GM13977 (cell line): Measurements from ENCODE around the gene NEURL4.

ENCODE experiments used
- DNase-seq: peaks from one replicate; pipeline ENCODE4 v3.0.0; 2012; ENCODE audit warnings: low spot score
- in situ Hi-C: fragments of 300-500 bp; cut with MboI; formaldehyde crosslinking; loops from one replicate; pipeline ENCODE4 v1.12.0; 2022; ENCODE audit warnings: low sequenced_read_pairs, low pct_unique_long_range_greater_than_20kb, mixed read lengths, inconsistent platforms; ENCODE audit not compliant: unreplicated experiment
- TF ChIP-seq, protein P1 (sequence below): IDR thresholded peaks from 2 replicates; pipeline ENCODE4 v1.5.1; 2012; ENCODE audit warnings: mild to moderate bottlenecking, control low read depth; ENCODE audit not compliant: insufficient read depth; ENCODE audit errors: extremely low read depth, missing control alignments

The NEURL4 gene

DNA sequence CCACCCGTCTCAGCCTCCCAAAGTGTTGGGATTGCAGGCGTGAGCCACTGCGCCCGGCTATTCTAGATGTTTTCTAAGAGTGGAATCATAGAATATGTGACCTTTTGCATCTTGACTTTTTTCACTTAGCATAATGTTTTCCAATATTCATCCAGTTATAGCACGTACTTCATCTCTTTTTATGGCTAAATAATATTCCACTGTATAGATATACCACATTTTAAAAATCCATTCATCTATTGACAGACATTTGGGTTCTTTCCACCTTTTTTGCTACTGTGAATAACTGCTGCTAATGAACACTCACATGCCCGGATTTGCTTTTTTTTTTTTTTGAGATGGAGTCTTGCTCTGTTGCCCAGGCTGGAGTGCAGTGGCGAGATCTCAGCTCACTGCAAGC lies 25.0 kb downstream of the NEURL4 start:
- TF ChIP-seq, protein P1, sequence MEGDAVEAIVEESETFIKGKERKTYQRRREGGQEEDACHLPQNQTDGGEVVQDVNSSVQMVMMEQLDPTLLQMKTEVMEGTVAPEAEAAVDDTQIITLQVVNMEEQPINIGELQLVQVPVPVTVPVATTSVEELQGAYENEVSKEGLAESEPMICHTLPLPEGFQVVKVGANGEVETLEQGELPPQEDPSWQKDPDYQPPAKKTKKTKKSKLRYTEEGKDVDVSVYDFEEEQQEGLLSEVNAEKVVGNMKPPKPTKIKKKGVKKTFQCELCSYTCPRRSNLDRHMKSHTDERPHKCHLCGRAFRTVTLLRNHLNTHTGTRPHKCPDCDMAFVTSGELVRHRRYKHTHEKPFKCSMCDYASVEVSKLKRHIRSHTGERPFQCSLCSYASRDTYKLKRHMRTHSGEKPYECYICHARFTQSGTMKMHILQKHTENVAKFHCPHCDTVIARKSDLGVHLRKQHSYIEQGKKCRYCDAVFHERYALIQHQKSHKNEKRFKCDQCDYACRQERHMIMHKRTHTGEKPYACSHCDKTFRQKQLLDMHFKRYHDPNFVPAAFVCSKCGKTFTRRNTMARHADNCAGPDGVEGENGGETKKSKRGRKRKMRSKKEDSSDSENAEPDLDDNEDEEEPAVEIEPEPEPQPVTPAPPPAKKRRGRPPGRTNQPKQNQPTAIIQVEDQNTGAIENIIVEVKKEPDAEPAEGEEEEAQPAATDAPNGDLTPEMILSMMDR: no peak
- no peak for DNase-seq
- in situ Hi-C loops: no loop called here

DNA sequence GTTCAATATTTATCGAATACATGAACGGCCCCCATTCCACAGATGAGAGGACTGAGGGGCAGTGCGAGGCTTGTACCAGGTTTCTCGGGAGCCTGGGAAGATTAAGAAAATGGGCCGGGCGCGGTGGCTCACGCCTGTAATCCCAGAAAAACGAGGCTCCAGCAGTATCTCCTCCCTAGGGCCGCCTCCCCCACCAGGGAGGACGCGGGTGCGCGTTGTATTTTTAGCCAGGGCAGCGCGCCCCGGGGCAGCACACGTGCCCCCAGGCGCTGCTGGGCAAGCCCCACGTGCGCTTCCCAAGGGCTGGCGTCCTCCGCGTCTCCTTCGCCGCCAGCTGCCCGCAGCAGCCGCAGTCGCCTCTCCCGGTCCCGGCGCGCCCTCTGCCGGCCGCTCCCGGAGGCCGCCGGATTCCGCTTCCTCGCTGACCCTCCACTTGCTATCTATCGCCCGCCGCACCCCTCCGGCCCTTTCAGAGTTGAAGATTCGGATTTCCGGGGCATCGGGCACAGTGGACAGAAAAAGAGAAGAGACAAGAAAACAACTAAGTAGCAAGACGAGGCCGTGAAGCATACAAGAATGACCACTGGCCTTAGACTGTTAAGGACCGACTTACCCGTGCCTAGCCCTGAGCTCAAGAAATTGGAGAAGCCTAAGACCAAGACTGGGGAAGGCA lies 32.8 kb downstream of the NEURL4 start:
- TF ChIP-seq, protein P1: peak; percentile 94
- in situ Hi-C loops: loop anchor here (10.0 kb wide), 1 partner anchor 242 kb away; no protein-coding TSS in a partner anchor
- peak; percentile 89 for DNase-seq

DNA sequence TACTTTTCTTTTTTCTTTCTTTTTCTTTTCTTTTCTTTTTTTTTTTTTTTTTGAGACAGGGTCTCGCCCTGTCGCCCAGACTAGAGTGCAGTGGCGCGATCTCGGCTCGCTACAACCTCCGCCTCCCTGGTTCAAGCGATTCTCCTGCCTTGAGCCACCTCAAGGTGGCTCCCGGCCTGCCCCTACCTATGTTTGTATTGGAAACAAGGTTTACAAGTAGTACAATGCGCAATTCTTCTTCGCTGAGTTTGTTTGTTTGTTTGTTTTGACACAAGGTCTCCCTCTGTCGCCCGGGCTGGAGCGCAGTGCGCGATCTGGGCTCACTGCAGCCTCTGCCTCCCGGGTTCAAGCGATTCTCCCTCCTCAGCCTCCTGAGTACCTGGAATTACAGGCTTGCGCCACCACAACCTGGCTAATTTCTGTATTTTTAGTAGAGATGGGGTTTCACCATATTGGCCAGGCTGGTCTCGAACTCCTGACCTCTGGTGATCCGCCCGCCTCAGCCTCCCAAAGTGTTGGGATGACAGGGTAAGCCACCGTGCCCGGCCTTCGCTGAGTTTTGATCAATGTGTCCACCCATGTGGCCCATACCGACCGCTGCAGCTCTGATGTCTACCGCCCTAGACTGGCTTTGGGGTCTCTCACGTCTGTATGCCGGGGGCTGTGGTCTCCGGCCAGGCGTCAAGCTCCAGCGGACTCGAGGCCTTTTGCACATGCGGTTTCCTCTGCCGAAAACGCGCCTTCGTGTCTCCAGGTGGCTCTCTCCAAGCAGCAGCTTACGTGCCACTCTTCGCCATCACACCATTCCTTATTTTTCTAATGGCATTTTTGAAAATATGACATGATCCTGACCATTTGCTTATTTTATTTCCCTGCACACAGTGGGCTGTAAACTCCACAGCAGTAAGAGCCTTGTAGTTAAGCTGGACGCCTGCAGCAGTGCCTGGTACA lies 33.6 kb downstream of the NEURL4 start:
- TF ChIP-seq, protein P1: no peak
- peak; percentile 32 for DNase-seq
- in situ Hi-C loops: loop anchor here (10.0 kb wide), 1 partner anchor 241 kb away; no protein-coding TSS in a partner anchor

DNA sequence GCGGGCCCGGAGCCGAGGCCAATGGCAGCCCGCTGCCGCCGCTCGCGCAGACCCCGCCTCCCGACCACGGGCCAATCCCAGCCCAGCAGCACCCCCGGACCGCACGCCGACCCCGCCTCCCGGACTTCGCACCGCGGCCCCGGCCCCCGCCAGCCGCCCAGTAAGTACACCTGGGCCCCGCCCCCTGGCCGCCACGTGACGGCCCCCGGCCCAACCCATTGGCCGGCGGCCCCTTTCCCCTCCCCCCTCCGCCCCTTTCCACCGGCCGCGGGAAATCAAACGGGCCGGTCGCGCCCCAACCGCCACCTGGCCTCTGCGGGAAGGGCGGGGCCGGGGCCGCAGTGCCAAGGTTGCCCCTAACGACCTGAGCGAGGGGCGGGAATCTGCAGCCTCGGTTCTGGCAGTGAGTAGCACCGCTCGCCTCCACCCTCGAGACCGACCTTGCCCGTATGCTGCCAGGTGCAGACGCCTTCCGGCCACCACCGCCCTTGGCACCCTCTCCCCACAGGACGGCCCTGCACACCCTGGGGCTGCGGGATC lies 34.5 kb downstream of the NEURL4 start, which contains the start of gene YBX2:
Gene YBX2 (minus strand): TSS at position 26 of the 540 bp plus-strand sequence. CDS start 139 bp downstream, outside the sequence.
- TF ChIP-seq, protein P1: no peak
- in situ Hi-C loops: loop anchor here (10.0 kb wide), 1 partner anchor 240 kb away; no protein-coding TSS in a partner anchor
- peak; percentile 95 for DNase-seq

DNA sequence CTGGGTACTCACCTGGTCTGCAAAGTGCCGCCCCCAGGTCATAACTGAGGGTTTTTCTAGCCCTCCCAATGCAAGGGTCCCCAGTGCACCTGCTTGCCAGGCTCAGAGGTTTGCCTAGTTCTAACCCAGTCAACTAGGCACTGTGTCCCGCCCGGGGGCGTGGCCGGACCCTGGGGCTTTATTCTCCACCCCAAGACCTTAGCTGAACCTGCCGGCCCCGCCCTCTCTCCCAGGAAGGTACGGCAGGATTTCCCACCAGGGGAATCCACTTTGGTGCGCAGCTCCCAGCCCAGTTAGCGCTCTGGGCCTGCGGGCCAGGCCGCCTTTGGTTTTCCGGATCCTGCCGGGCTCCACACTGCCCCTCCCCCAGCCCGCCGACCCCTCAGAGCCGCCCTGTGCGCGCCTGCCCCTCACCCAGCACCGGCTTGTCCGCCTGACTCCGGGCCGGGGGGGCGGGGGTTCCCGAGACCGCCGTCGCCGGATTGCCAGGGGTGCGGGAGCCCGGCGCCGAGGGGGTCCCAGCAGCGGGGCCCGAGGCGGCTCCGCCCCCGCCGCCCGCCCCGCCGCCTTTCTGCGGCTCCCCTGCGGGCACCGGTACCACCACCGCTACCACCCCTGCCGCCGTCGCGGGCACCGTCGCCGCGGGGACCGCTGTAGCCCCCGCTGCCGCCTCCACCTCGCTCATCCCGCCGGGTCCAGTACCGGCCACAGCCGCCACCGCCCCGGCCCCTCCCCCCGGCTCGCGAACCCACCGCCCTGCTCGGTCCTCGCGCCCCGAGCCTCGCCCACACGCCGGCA lies 35.1 kb downstream of the NEURL4 start:
- TF ChIP-seq, protein P1: no peak
- peak; percentile 44 for DNase-seq
- in situ Hi-C loops: loop anchor here (10.0 kb wide), 1 partner anchor 239 kb away; no protein-coding TSS in a partner anchor

DNA sequence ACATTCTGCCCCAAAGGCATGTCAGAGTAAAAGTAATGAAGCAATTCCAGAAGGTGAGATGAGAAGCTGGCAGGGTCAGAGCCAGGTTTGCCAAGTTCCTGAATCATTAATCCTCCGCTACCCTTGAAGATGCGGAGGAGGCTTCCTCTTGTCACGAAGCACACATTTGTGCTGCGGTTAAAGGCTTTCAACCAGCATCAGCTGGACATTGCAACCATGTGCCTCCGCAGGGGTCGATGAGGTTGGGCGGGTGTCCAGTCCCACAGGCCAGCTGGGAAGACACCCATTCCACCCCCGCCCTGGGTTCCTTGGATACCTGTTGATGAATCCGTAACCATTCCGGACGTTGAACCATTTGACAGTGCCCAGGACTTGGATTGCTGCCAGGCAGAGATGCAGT lies 36.0 kb downstream of the NEURL4 start:
- in situ Hi-C loops: loop anchor here (10.0 kb wide), 1 partner anchor 238 kb away; no protein-coding TSS in a partner anchor
- DNase-seq: no peak

More for the DNA sequence above, 36.0 kb downstream of the NEURL4 start:
- TF ChIP-seq, protein P1: no peak
